HepG2 (cell line): ENCODE measurements around the gene SLC12A5. TPM values are rescaled to one million over a fixed set of nuclear protein-coding genes. Genes with fewer than 3 reads are reported as not detected.

Experiments
- ATAC-seq: fragments of 200-7000 bp; cut with Tn5 transposase; 3 replicates; pipeline ENCODE4 v1.9.1; 2020; ENCODE audit warnings: mild to moderate bottlenecking, moderate library complexity
- BruUV-seq: library from RNA; stranded (reverse); fragments of 400-500 nt; replicated peaks from 2 replicates; lab custom pipeline; 2021; lab: Mats Ljungman, UMichigan
- CTCF ChIA-PET: fragments of 300-600 bp; formaldehyde crosslinking; extraction: SDS; loops from one replicate; lab custom pipeline; 2021; ENCODE audit warnings: low total read pairs, inconsistent platforms, low intra/inter-chr PET ratio; lab: Yijun Ruan, JAX
- POLR2A ChIA-PET: fragments of 350-600 bp; sonication (Branson Sonifier 250); formaldehyde crosslinking; loops from one replicate; lab custom pipeline; 2020; ENCODE audit warnings: antibody characterized with exemption, inconsistent platforms; lab: Yijun Ruan, JAX
- DNase-seq: peaks from one replicate; pipeline ENCODE4 v3.0.0-alpha.2; 2015; ENCODE audit warnings: low spot score
- FAIRE-seq: peaks from 3 replicates; lab custom pipeline; 2011; peaks lifted over from hg19 to GRCh38; lab: Jason Lieb, UNC
- H2AFZ ChIP-seq: one replicate; pipeline ENCODE4 v1.6.1; 2011; ENCODE audit warnings: low read length, inconsistent platforms
- H3K27ac ChIP-seq: fragments of 300-600 bp; 3 replicates; pipeline ENCODE4 v1.8.0; 2011; ENCODE audit warnings: mixed run types, mild to moderate bottlenecking, mixed read lengths, low read length, inconsistent platforms; ENCODE audit not compliant: insufficient read depth; ENCODE audit errors: extremely low read length
- H3K27me3 ChIP-seq, 2 experiments: fragments of 200-600 bp in 1 of 2; 2 replicates in 1 of 2; 3 replicates in 1 of 2; pipeline versions ENCODE4 v1.6.0 to v1.8.0; 2011; ENCODE audit warnings: low read length in 2 of 2, mild to moderate bottlenecking in 2 of 2, moderate library complexity in 2 of 2, inconsistent platforms in 1 of 2; ENCODE audit not compliant: insufficient read depth in 2 of 2, control insufficient read depth in 1 of 2
- H3K36me3 ChIP-seq, 2 experiments: fragments of 200-600 bp in 1 of 2; replicated peaks in 1 of 2; 2 replicates in 1 of 2; 3 replicates in 1 of 2; pipeline versions ENCODE4 v1.5.1 to v1.8.0; 2011; ENCODE audit warnings: low read length in 2 of 2, inconsistent platforms in 1 of 2; ENCODE audit not compliant: insufficient read depth in 2 of 2, control insufficient read depth in 1 of 2
- H3K4me1 ChIP-seq: 2 replicates; pipeline ENCODE4 v1.5.1; 2012; ENCODE audit warnings: low read length, inconsistent platforms; ENCODE audit not compliant: insufficient read depth
- H3K4me2 ChIP-seq: 2 replicates; pipeline ENCODE4 v1.6.0; 2011; ENCODE audit warnings: low read depth, low read length, inconsistent platforms
- H3K4me3 ChIP-seq, 3 experiments: fragments of 200-600 bp in 1 of 3; sonication (generic), shearing (Covaris generic) in 1 of 3; replicated peaks in 1 of 3; 2 replicates each; pipeline ENCODE4 v1.5.1; 2011 to 2016; ENCODE audit warnings: low read length in 3 of 3, inconsistent platforms in 2 of 3, low read depth in 2 of 3, mild to moderate bottlenecking in 2 of 3, control low read depth in 1 of 3, mixed read lengths in 1 of 3; ENCODE audit not compliant: insufficient read depth in 1 of 3
- H3K79me2 ChIP-seq: one replicate; pipeline ENCODE4 v1.6.1; 2011; ENCODE audit warnings: low read length, inconsistent platforms; ENCODE audit not compliant: insufficient read depth
- H3K9ac ChIP-seq: 2 replicates; pipeline ENCODE4 v1.6.0; 2011; ENCODE audit warnings: mild to moderate bottlenecking, low read depth, low read length, inconsistent platforms; ENCODE audit not compliant: insufficient read depth
- H3K9me3 ChIP-seq: 2 replicates; pipeline ENCODE4 v1.5.1; 2012; ENCODE audit warnings: mild to moderate bottlenecking, low read length
- H4K20me1 ChIP-seq: 2 replicates; pipeline ENCODE4 v1.6.0; 2011; ENCODE audit warnings: inconsistent platforms, mild to moderate bottlenecking, low read length, moderate library complexity; ENCODE audit not compliant: insufficient read depth
- ATF7 ChIP-seq, 2 experiments: fragments of 450-650 bp in 1 of 2; sonication (generic) in 1 of 2; formaldehyde crosslinking in 1 of 2; IDR thresholded peaks; 2 replicates each; pipeline versions ENCODE4 v1.4.0 to v1.6.1; 2016 to 2020; ENCODE audit warnings: antibody characterized with exemption in 1 of 2, mild to moderate bottlenecking in 1 of 2, missing genetic modification reagents in 1 of 2
- BCL6 ChIP-seq: IDR thresholded peaks from 2 replicates; pipeline ENCODE4 v1.6.1; 2016; ENCODE audit warnings: missing genetic modification reagents, missing compliant biosample characterization
- CREB1 ChIP-seq, 2 experiments: fragments of 450-650 bp in 1 of 2; IDR thresholded peaks; 2 replicates each; pipeline ENCODE4 v1.6.1; 2016 to 2017; ENCODE audit warnings: control low read depth in 1 of 2, mild to moderate bottlenecking in 1 of 2, missing compliant biosample characterization in 1 of 2, missing genetic modification characterization in 1 of 2
- KIAA2018 ChIP-seq: sonication (generic); formaldehyde crosslinking; IDR thresholded peaks from 2 replicates; pipeline ENCODE4 v1.5.0; 2020; ENCODE audit warnings: mild to moderate bottlenecking, missing genetic modification reagents, borderline replicate concordance
- MAF1 ChIP-seq: sonication (generic); formaldehyde crosslinking; IDR thresholded peaks from 2 replicates; pipeline ENCODE4 v1.5.0; 2020; ENCODE audit warnings: missing genetic modification reagents, borderline replicate concordance
- RFX1 ChIP-seq: fragments of 450-650 bp; IDR thresholded peaks from 2 replicates; pipeline ENCODE4 v1.6.1; 2017
- ZFP62 ChIP-seq: sonication (generic); formaldehyde crosslinking; IDR thresholded peaks from 2 replicates; pipeline ENCODE4 v1.4.0; 2020; ENCODE audit warnings: missing genetic modification reagents
- WGBS: methylation state at CpG from one replicate; pipeline ENCODE4 v1.1.6; 2017; ENCODE audit warnings: low lambda C conversion rate; 5-methylcytosine and 5-hydroxymethylcytosine counted together
- in situ Hi-C: cut with HindIII; loops from 2 replicates; pipeline ENCODE4 v1.10.0; 2017; ENCODE audit warnings: low pct_unique_long_range_greater_than_20kb; ENCODE audit not compliant: extremely low pct_ligation_motif_present
- intact Hi-C: fragments of 100-400 bp; cut with micrococcal nuclease; formaldehyde crosslinking; loops from one replicate; pipeline ENCODE4 v1.10.0; 2022; ENCODE audit not compliant: unreplicated experiment
- polyA plus RNA-seq, 8 experiments: library from polyadenylated mRNA; depleted of rRNA in 3 of 8; stranded (reverse) in 7 of 8; unstranded in 1 of 8; fragments of >200 nt; fragmentation: Illumina TruSeq in 4 of 8; extraction: Trizol in 4 of 8; gene quantifications; 2 replicates each; pipeline versions ENCODE4 v1.2.1 to v1.2.3, GENCODE V29; 2011 to 2016; ENCODE audit warnings: low read depth in 4 of 8, missing spikeins in 1 of 8, mixed read lengths in 1 of 8; ENCODE audit not compliant: insufficient read depth in 1 of 8
- total RNA-seq, 5 experiments: library from RNA; depleted of rRNA; stranded (reverse); fragments of >200 nt; fragmentation: Illumina TruSeq; extraction: Trizol; gene quantifications; 2 replicates each; pipeline ENCODE4 v1.2.3, GENCODE V29; 2016; ENCODE audit warnings: low read depth in 1 of 5

SLC12A5 gene
- total and polyA plus RNA-seq, 2 of the 13 experiments (the other 11 are each of a cell fraction or from before 2014, with no cell fraction given): 4.3 to 5.4 TPM

GRCh38 chr20:46101957-46102356 is 72.9 kb downstream of the SLC12A5 start:
- Histone ChIP-seq H2AFZ (no peak overlapping the region), H3K27me3 (peaks cover 2 to 49% of the 10 kb centered on the region in 2 experiments; a peak in 4 of 5 replicates), H3K4me3 (no peak overlapping the region), H3K36me3 (no peaks in the 10 kb centered on the region), H3K9ac (no peak overlapping the region), H4K20me1 (no peaks in the 10 kb centered on the region), H3K27ac (no peak overlapping the region), H3K4me2 (no peak overlapping the region), H3K4me1 (0 out of 2 replicates have a peak, but pooled peaks cover 11% of the 10 kb centered on the region), H3K9me3 (no peaks in the 10 kb centered on the region; the same call in 1 of the 2 replicates), H3K79me2 (no peaks in the 10 kb centered on the region)
- in situ Hi-C loops (no loop called here), intact Hi-C loops (no loop called here)
- no TSS peak for BruUV-seq
- TF ChIP-seq RFX1: no peak
- no peak for TF ChIP-seq MAF1 (CRISPR knock-in tag)
- TF ChIP-seq CREB1 (IDR thresholded peaks at IDR 0.05): peak; percentile 81
- no peak for TF ChIP-seq CREB1 (CRISPR knock-in tag; IDR thresholded peaks at IDR 0.05)
- TF ChIP-seq ATF7 (IDR thresholded peaks at IDR 0.05): peak; percentile 88
- TF ChIP-seq ATF7 (CRISPR knock-in tag; IDR thresholded peaks at IDR 0.05): no peak
- peak; percentile 45; the same call in 1 of the 2 replicates for TF ChIP-seq BCL6
- WGBS: 57% methylated on average over 3 of the region's 3 CpGs
- POLR2A ChIA-PET: no interaction called here
- DNase-seq (no peak), ATAC-seq (no peak), FAIRE-seq (no peak)
- CTCF ChIA-PET: no interaction called here

GRCh38 chr20:46102940-46103339 is 73.9 kb downstream of the SLC12A5 start:
- ATAC-seq (no peak), DNase-seq (no peak), FAIRE-seq (no peak)
- H3K27ac ChIP-seq: no peak overlapping the region
- H3K27me3 ChIP-seq: peaks cover 2 to 49% of the 10 kb centered on the region in 2 experiments; a peak in 4 of 5 replicates
- WGBS: 1% methylated on average over 3 of the region's 3 CpGs
- ChIA-PET CTCF (no interaction called here), POLR2A (no interaction called here)
- no peaks in the 10 kb centered on the region for H3K79me2 ChIP-seq
- H3K9ac ChIP-seq: no peak overlapping the region
- no peak overlapping the region for H2AFZ ChIP-seq
- in situ Hi-C loops (no loop called here), intact Hi-C loops (no loop called here)
- H3K4me2 ChIP-seq: no peak overlapping the region
- H3K4me1 ChIP-seq: 0 out of 2 replicates have a peak, but pooled peaks cover 11% of the 10 kb centered on the region
- no peaks in the 10 kb centered on the region; the same call in 1 of the 2 replicates for H3K9me3 ChIP-seq
- no TSS peak for BruUV-seq
- TF ChIP-seq ZFP62 (CRISPR knock-in tag) (no peak), ATF7 (IDR thresholded peaks at IDR 0.05) (peak; percentile 99), ATF7 (CRISPR knock-in tag; IDR thresholded peaks at IDR 0.05) (no peak), CREB1 (IDR thresholded peaks at IDR 0.05) (peak; percentile 97), CREB1 (CRISPR knock-in tag; IDR thresholded peaks at IDR 0.05) (no peak), KIAA2018 (no peak)
- no peak overlapping the region for H3K4me3 ChIP-seq
- H3K36me3 ChIP-seq: no peaks in the 10 kb centered on the region
- no peaks in the 10 kb centered on the region for H4K20me1 ChIP-seq
